Measurements from ENCODE around the gene C16orf74. TPM values are rescaled to one million over a fixed set of nuclear protein-coding genes. Genes with fewer than 3 reads are reported as not detected.

The C16orf74 gene
- total and polyA plus RNA-seq, 5 donors from 2014 or later: 5.5 to 41.6 (median 26.2) TPM

- peaks cover 39% of the 10 kb centered on the region for H3K36me3 Mint-ChIP-seq
- no peak overlapping the region for H3K27ac Mint-ChIP-seq
- H3K36me3 ChIP-seq (ENCODE audit: control insufficient read depth, insufficient read depth, low read length): peaks cover 43% of the 10 kb centered on the region
These were observed 43.8 kb upstream of the C16orf74 start for GRCh38 chr16:85794696-85795095.

GRCh38 chr16:85793662-85794298 is 42.9 kb upstream of the C16orf74 start:
- peak overlapping the region in 1 of 4 donors; percentile 29 for H3K4me3 Mint-ChIP-seq
- peaks cover 0 to 3% (median 0%) of the 10 kb centered on the region in 7 donors for H3K9me3 Mint-ChIP-seq
- H3K27ac Mint-ChIP-seq: no peak overlapping the region
- H3K4me3 ChIP-seq (ENCODE audit: low read depth, low read length): no peak overlapping the region
- no peaks in the 10 kb centered on the region for H3K27me3 ChIP-seq (ENCODE audit: control insufficient read depth, insufficient read depth, low read length)
- H3K27me3 Mint-ChIP-seq: no peaks in the 10 kb centered on the region
- H3K36me3 Mint-ChIP-seq: peaks cover 45% of the 10 kb centered on the region
- DNase-seq: no peak
- no peak overlapping the region for H3K27ac ChIP-seq (ENCODE audit: insufficient read depth, low read length, poor library complexity, severe bottlenecking)
- H3K4me1 ChIP-seq (ENCODE audit: control insufficient read depth, insufficient read depth, low read length, poor library complexity, severe bottlenecking): peaks cover 13% of the 10 kb centered on the region
- peaks cover 47% of the 10 kb centered on the region for H3K36me3 ChIP-seq (ENCODE audit: control insufficient read depth, insufficient read depth, low read length)
- no peak for ATAC-seq (ENCODE audit: low read depth in 2 of 2)
- H3K9me3 ChIP-seq (ENCODE audit: control insufficient read depth in 2 of 2, low read length in 2 of 2): no peaks in the 10 kb centered on the region
- H3K4me1 Mint-ChIP-seq: peaks cover 18 to 72% (median 47%) of the 10 kb centered on the region in 4 donors

More at GRCh38 chr16:85794696-85795095, 43.8 kb upstream of the C16orf74 start:
- Mint-ChIP-seq H3K4me3 (peak overlapping the region in 1 of 4 donors; percentile 29), H3K9me3 (peaks cover 0 to 3% (median 0%) of the 10 kb centered on the region in 7 donors), H3K27me3 (no peaks in the 10 kb centered on the region), H3K4me1 (peaks cover 18 to 71% (median 46%) of the 10 kb centered on the region in 4 donors)
- H3K27me3 ChIP-seq (ENCODE audit: control insufficient read depth, insufficient read depth, low read length): no peaks in the 10 kb centered on the region
- DNase-seq: no peak
- no peak overlapping the region for H3K27ac ChIP-seq (ENCODE audit: insufficient read depth, low read length, poor library complexity, severe bottlenecking)
- H3K9me3 ChIP-seq (ENCODE audit: control insufficient read depth in 2 of 2, low read length in 2 of 2): no peaks in the 10 kb centered on the region
- peaks cover 14% of the 10 kb centered on the region for H3K4me1 ChIP-seq (ENCODE audit: control insufficient read depth, insufficient read depth, low read length, poor library complexity, severe bottlenecking)
- ATAC-seq (ENCODE audit: low read depth in 2 of 2): no peak
- H3K4me3 ChIP-seq (ENCODE audit: low read depth, low read length): no peak overlapping the region

GRCh38 chr16:85789773-85790172 is 38.9 kb upstream of the C16orf74 start:
- peaks cover 50% of the 10 kb centered on the region for H3K36me3 Mint-ChIP-seq
- no peaks in the 10 kb centered on the region for H3K27me3 Mint-ChIP-seq
- Histone ChIP-seq H3K27me3 (ENCODE audit: control insufficient read depth, insufficient read depth, low read length) (no peaks in the 10 kb centered on the region), H3K4me3 (ENCODE audit: low read depth, low read length) (no peak overlapping the region), H3K9me3 (ENCODE audit: control insufficient read depth in 2 of 2, low read length in 2 of 2) (no peaks in the 10 kb centered on the region), H3K36me3 (ENCODE audit: control insufficient read depth, insufficient read depth, low read length) (peaks cover 63% of the 10 kb centered on the region), H3K27ac (ENCODE audit: insufficient read depth, low read length, poor library complexity, severe bottlenecking) (no peak overlapping the region), H3K4me1 (ENCODE audit: control insufficient read depth, insufficient read depth, low read length, poor library complexity, severe bottlenecking) (no peaks in the 10 kb centered on the region)
- DNase-seq (peak in 1 of 3 donors; percentile 12), ATAC-seq (ENCODE audit: low read depth in 2 of 2) (no peak)
- H3K27ac Mint-ChIP-seq: peak overlapping the region; percentile 56 to 68 (median 65)
- H3K4me3 Mint-ChIP-seq: peak overlapping the region in 1 of 4 donors; percentile 24
- H3K4me1 Mint-ChIP-seq: peaks cover 9 to 41% (median 34%) of the 10 kb centered on the region in 4 donors
- H3K9me3 Mint-ChIP-seq: peaks cover 0 to 3% (median 0%) of the 10 kb centered on the region in 7 donors

GRCh38 chr16:85788819-85789218 is 37.9 kb upstream of the C16orf74 start:
- Mint-ChIP-seq H3K4me1 (peaks cover 9 to 38% (median 34%) of the 10 kb centered on the region in 4 donors), H3K27ac (peak overlapping the region in 1 of 3 donors; percentile 71), H3K9me3 (peaks cover 0 to 3% (median 0%) of the 10 kb centered on the region in 7 donors), H3K27me3 (no peaks in the 10 kb centered on the region), H3K4me3 (no peak overlapping the region), H3K36me3 (peaks cover 50% of the 10 kb centered on the region)
- peaks cover 62% of the 10 kb centered on the region for H3K36me3 ChIP-seq (ENCODE audit: control insufficient read depth, insufficient read depth, low read length)
- no peaks in the 10 kb centered on the region for H3K9me3 ChIP-seq (ENCODE audit: control insufficient read depth in 2 of 2, low read length in 2 of 2)
- H3K27me3 ChIP-seq (ENCODE audit: control insufficient read depth, insufficient read depth, low read length): no peaks in the 10 kb centered on the region
- no peaks in the 10 kb centered on the region for H3K4me1 ChIP-seq (ENCODE audit: control insufficient read depth, insufficient read depth, low read length, poor library complexity, severe bottlenecking)
- no peak for ATAC-seq (ENCODE audit: low read depth in 2 of 2)
- no peak overlapping the region for H3K27ac ChIP-seq (ENCODE audit: insufficient read depth, low read length, poor library complexity, severe bottlenecking)
- no peak for DNase-seq
- H3K4me3 ChIP-seq (ENCODE audit: low read depth, low read length): no peak overlapping the region

GRCh38 chr16:85785927-85786326 is 35.0 kb upstream of the C16orf74 start:
- no peak overlapping the region for H3K27ac ChIP-seq (ENCODE audit: insufficient read depth, low read length, poor library complexity, severe bottlenecking)
- H3K4me3 Mint-ChIP-seq: no peak overlapping the region
- peaks cover 9 to 23% (median 20%) of the 10 kb centered on the region in 4 donors for H3K4me1 Mint-ChIP-seq
- H3K27me3 ChIP-seq (ENCODE audit: control insufficient read depth, insufficient read depth, low read length): no peaks in the 10 kb centered on the region
- no peak overlapping the region for H3K4me3 ChIP-seq (ENCODE audit: low read depth, low read length)
- H3K9me3 Mint-ChIP-seq: no peaks in the 10 kb centered on the region
- H3K36me3 Mint-ChIP-seq: peaks cover 38% of the 10 kb centered on the region
- no peaks in the 10 kb centered on the region for H3K9me3 ChIP-seq (ENCODE audit: control insufficient read depth in 2 of 2, low read length in 2 of 2)
- H3K27me3 Mint-ChIP-seq: no peaks in the 10 kb centered on the region
- ATAC-seq (ENCODE audit: low read depth in 2 of 2): no peak
- no peak for DNase-seq
- H3K4me1 ChIP-seq (ENCODE audit: control insufficient read depth, insufficient read depth, low read length, poor library complexity, severe bottlenecking): no peaks in the 10 kb centered on the region
- peaks cover 48% of the 10 kb centered on the region for H3K36me3 ChIP-seq (ENCODE audit: control insufficient read depth, insufficient read depth, low read length)
- H3K27ac Mint-ChIP-seq: peak overlapping the region in 1 of 3 donors; percentile 59

GRCh38 chr16:85784813-85785212 is 33.9 kb upstream of the C16orf74 start:
- no peaks in the 10 kb centered on the region for H3K9me3 Mint-ChIP-seq
- H3K4me1 Mint-ChIP-seq: peaks cover 0 to 14% (median 10%) of the 10 kb centered on the region in 4 donors
- H3K4me3 ChIP-seq (ENCODE audit: low read depth, low read length): no peak overlapping the region
- no peaks in the 10 kb centered on the region for H3K9me3 ChIP-seq (ENCODE audit: control insufficient read depth in 2 of 2, low read length in 2 of 2)
- no peak overlapping the region for H3K4me3 Mint-ChIP-seq
- no peaks in the 10 kb centered on the region for H3K27me3 Mint-ChIP-seq
- no peak overlapping the region for H3K27ac Mint-ChIP-seq
- no peaks in the 10 kb centered on the region for H3K4me1 ChIP-seq (ENCODE audit: control insufficient read depth, insufficient read depth, low read length, poor library complexity, severe bottlenecking)
- DNase-seq (no peak), ATAC-seq (ENCODE audit: low read depth in 2 of 2) (no peak)
- no peaks in the 10 kb centered on the region for H3K27me3 ChIP-seq (ENCODE audit: control insufficient read depth, insufficient read depth, low read length)
- peaks cover 58% of the 10 kb centered on the region for H3K36me3 ChIP-seq (ENCODE audit: control insufficient read depth, insufficient read depth, low read length)
- no peak overlapping the region for H3K27ac ChIP-seq (ENCODE audit: insufficient read depth, low read length, poor library complexity, severe bottlenecking)
- peaks cover 46% of the 10 kb centered on the region for H3K36me3 Mint-ChIP-seq

GRCh38 chr16:85783441-85783840 is 32.5 kb upstream of the C16orf74 start:
- Histone ChIP-seq H3K27me3 (ENCODE audit: control insufficient read depth, insufficient read depth, low read length) (no peaks in the 10 kb centered on the region), H3K4me3 (ENCODE audit: low read depth, low read length) (no peak overlapping the region), H3K27ac (ENCODE audit: insufficient read depth, low read length, poor library complexity, severe bottlenecking) (no peak overlapping the region), H3K4me1 (ENCODE audit: control insufficient read depth, insufficient read depth, low read length, poor library complexity, severe bottlenecking) (no peaks in the 10 kb centered on the region), H3K36me3 (ENCODE audit: control insufficient read depth, insufficient read depth, low read length) (peaks cover 64% of the 10 kb centered on the region), H3K9me3 (ENCODE audit: control insufficient read depth in 2 of 2, low read length in 2 of 2) (no peaks in the 10 kb centered on the region)
- no peak for ATAC-seq (ENCODE audit: low read depth in 2 of 2)
- H3K36me3 Mint-ChIP-seq: peaks cover 48% of the 10 kb centered on the region
- no peaks in the 10 kb centered on the region for H3K27me3 Mint-ChIP-seq
- DNase-seq: no peak
- H3K9me3 Mint-ChIP-seq: no peaks in the 10 kb centered on the region
- peak overlapping the region in 1 of 3 donors; percentile 13 for H3K27ac Mint-ChIP-seq
- H3K4me1 Mint-ChIP-seq: peaks cover 0 to 12% (median 5%) of the 10 kb centered on the region in 4 donors
- H3K4me3 Mint-ChIP-seq: no peak overlapping the region

GRCh38 chr16:85782451-85782850 is 31.6 kb upstream of the C16orf74 start:
- no peaks in the 10 kb centered on the region for H3K9me3 Mint-ChIP-seq
- H3K27me3 Mint-ChIP-seq: no peaks in the 10 kb centered on the region
- no peak overlapping the region for H3K27ac ChIP-seq (ENCODE audit: insufficient read depth, low read length, poor library complexity, severe bottlenecking)
- H3K4me1 ChIP-seq (ENCODE audit: control insufficient read depth, insufficient read depth, low read length, poor library complexity, severe bottlenecking): no peaks in the 10 kb centered on the region
- H3K9me3 ChIP-seq (ENCODE audit: control insufficient read depth in 2 of 2, low read length in 2 of 2): no peaks in the 10 kb centered on the region
- peaks cover 51% of the 10 kb centered on the region for H3K36me3 Mint-ChIP-seq
- no peak overlapping the region for H3K4me3 Mint-ChIP-seq
- ATAC-seq (ENCODE audit: low read depth in 2 of 2) (no peak), DNase-seq (no peak)
- no peaks in the 10 kb centered on the region for H3K27me3 ChIP-seq (ENCODE audit: control insufficient read depth, insufficient read depth, low read length)
- H3K36me3 ChIP-seq (ENCODE audit: control insufficient read depth, insufficient read depth, low read length): peaks cover 62% of the 10 kb centered on the region
- no peak overlapping the region for H3K4me3 ChIP-seq (ENCODE audit: low read depth, low read length)
- peaks cover 0 to 12% (median 2%) of the 10 kb centered on the region in 4 donors for H3K4me1 Mint-ChIP-seq
- peak overlapping the region in 2 of 3 donors; percentile 42 to 68 for H3K27ac Mint-ChIP-seq

All from CD4-positive, CD25-positive, alpha-beta regulatory T cell (primary cell).